HG03159 (cell line): Measurements from ENCODE around the gene TMEM63A.
"Not testable (repeated sequence)": the region's sequence is repeated elsewhere in the genome, so short reads cannot be mapped to it uniquely, and the experiment has no call there.

Experiments
- ATAC-seq: cut with Tn5 transposase; IDR thresholded peaks from one replicate; pipeline ENCODE4 v1.9.1; 2021; ENCODE audit warnings: mild to moderate bottlenecking, moderate library complexity; ENCODE audit not compliant: unreplicated experiment

The TMEM63A gene

GRCh38 chr1:225806736-225807135, 75.4 kb downstream of the TMEM63A start:
- not testable (repeated sequence) for ATAC-seq

GRCh38 chr1:225806249-225806648, 75.9 kb downstream of the TMEM63A start:
- no peak for ATAC-seq

GRCh38 chr1:225801146-225801545, 81.0 kb downstream of the TMEM63A start:
- not testable (repeated sequence) for ATAC-seq

GRCh38 chr1:225796097-225796496, 86.1 kb downstream of the TMEM63A start:
- not testable (repeated sequence) for ATAC-seq
